ENCODE results near the gene PLXNA2. TPM values are rescaled to one million over a fixed set of nuclear protein-coding genes. Genes with fewer than 3 reads are reported as not detected.

Gene PLXNA2
- total RNA-seq, 1 donor from 2014 or later: 14.1 TPM

GRCh38 chr1:207997486-207998268, 246.5 kb downstream of the PLXNA2 start:
- Histone ChIP-seq H3K9me3 (ENCODE audit: control insufficient read depth in 3 of 3, low read length in 3 of 3) (no peaks in the 10 kb centered on the region), H3K9ac (ENCODE audit: low read depth in 1 of 3, low read length in 3 of 3) (no peak overlapping the region), H3K4me3 (ENCODE audit: low read length in 3 of 3) (no peak overlapping the region), H3K36me3 (ENCODE audit: control insufficient read depth in 3 of 3, insufficient read depth in 3 of 3, low read length in 3 of 3) (no peaks in the 10 kb centered on the region), H3K27me3 (ENCODE audit: control insufficient read depth in 3 of 3, insufficient read depth in 3 of 3, low read length in 3 of 3) (peaks cover 0 to 6% (median 2%) of the 10 kb centered on the region in 3 donors), H3K4me1 (ENCODE audit: control insufficient read depth in 3 of 3, insufficient read depth in 3 of 3, low read length in 3 of 3) (peaks cover 0 to 5% (median 4%) of the 10 kb centered on the region in 3 donors), H3K27ac (ENCODE audit: low read depth, low read length) (no peak overlapping the region)

- no peak overlapping the region for H3K27ac ChIP-seq (ENCODE audit: low read depth, low read length)
- no peak overlapping the region for H3K4me3 ChIP-seq (ENCODE audit: low read length in 3 of 3)
- H3K27me3 ChIP-seq (ENCODE audit: control insufficient read depth in 3 of 3, insufficient read depth in 3 of 3, low read length in 3 of 3): no peaks in the 10 kb centered on the region
- H3K4me1 ChIP-seq (ENCODE audit: control insufficient read depth in 3 of 3, insufficient read depth in 3 of 3, low read length in 3 of 3): peaks cover 0 to 5% (median 4%) of the 10 kb centered on the region in 3 donors
- no peak overlapping the region for H3K9ac ChIP-seq (ENCODE audit: low read depth in 1 of 3, low read length in 3 of 3)
- H3K9me3 ChIP-seq (ENCODE audit: control insufficient read depth in 3 of 3, low read length in 3 of 3): no peaks in the 10 kb centered on the region
- H3K36me3 ChIP-seq (ENCODE audit: control insufficient read depth in 3 of 3, insufficient read depth in 3 of 3, low read length in 3 of 3): no peaks in the 10 kb centered on the region
Observed at GRCh38 chr1:207996636-207997035, 247.5 kb downstream of the PLXNA2 start.

- no peaks in the 10 kb centered on the region for H3K36me3 ChIP-seq (ENCODE audit: control insufficient read depth in 3 of 3, insufficient read depth in 3 of 3, low read length in 3 of 3)
Observed at GRCh38 chr1:207995576-207995975, 248.6 kb downstream of the PLXNA2 start.

GRCh38 chr1:207993477-207994445, 250.4 kb downstream of the PLXNA2 start:
- no peak overlapping the region for H3K27ac ChIP-seq (ENCODE audit: low read depth, low read length)
- H3K27me3 ChIP-seq (ENCODE audit: control insufficient read depth in 3 of 3, insufficient read depth in 3 of 3, low read length in 3 of 3): peaks cover 3 to 4% (median 4%) of the 10 kb centered on the region in 3 donors
- H3K4me3 ChIP-seq (ENCODE audit: low read length in 3 of 3): no peak overlapping the region
- H3K36me3 ChIP-seq (ENCODE audit: control insufficient read depth in 3 of 3, insufficient read depth in 3 of 3, low read length in 3 of 3): no peaks in the 10 kb centered on the region
- H3K9ac ChIP-seq (ENCODE audit: low read depth in 1 of 3, low read length in 3 of 3): no peak overlapping the region
- peaks cover 0 to 5% (median 4%) of the 10 kb centered on the region in 3 donors for H3K4me1 ChIP-seq (ENCODE audit: control insufficient read depth in 3 of 3, insufficient read depth in 3 of 3, low read length in 3 of 3)
- H3K9me3 ChIP-seq (ENCODE audit: control insufficient read depth in 3 of 3, low read length in 3 of 3): no peaks in the 10 kb centered on the region

More at GRCh38 chr1:207995576-207995975, 248.6 kb downstream of the PLXNA2 start:
- H3K4me1 ChIP-seq (ENCODE audit: control insufficient read depth in 3 of 3, insufficient read depth in 3 of 3, low read length in 3 of 3): peaks cover 0 to 5% (median 4%) of the 10 kb centered on the region in 3 donors
- H3K27ac ChIP-seq (ENCODE audit: low read depth, low read length): no peak overlapping the region
- no peak overlapping the region for H3K9ac ChIP-seq (ENCODE audit: low read depth in 1 of 3, low read length in 3 of 3)
- no peak overlapping the region for H3K4me3 ChIP-seq (ENCODE audit: low read length in 3 of 3)
- H3K9me3 ChIP-seq (ENCODE audit: control insufficient read depth in 3 of 3, low read length in 3 of 3): no peaks in the 10 kb centered on the region
- H3K27me3 ChIP-seq (ENCODE audit: control insufficient read depth in 3 of 3, insufficient read depth in 3 of 3, low read length in 3 of 3): peaks cover 2 to 4% (median 3%) of the 10 kb centered on the region in 3 donors

- Histone ChIP-seq H3K27me3 (ENCODE audit: control insufficient read depth in 3 of 3, insufficient read depth in 3 of 3, low read length in 3 of 3) (peaks cover 3 to 4% (median 4%) of the 10 kb centered on the region in 3 donors), H3K27ac (ENCODE audit: low read depth, low read length) (no peak overlapping the region), H3K9me3 (ENCODE audit: control insufficient read depth in 3 of 3, low read length in 3 of 3) (no peaks in the 10 kb centered on the region), H3K9ac (ENCODE audit: low read depth in 1 of 3, low read length in 3 of 3) (no peak overlapping the region), H3K4me3 (ENCODE audit: low read length in 3 of 3) (no peak overlapping the region), H3K4me1 (ENCODE audit: control insufficient read depth in 3 of 3, insufficient read depth in 3 of 3, low read length in 3 of 3) (peaks cover 0 to 4% (median 3%) of the 10 kb centered on the region in 3 donors), H3K36me3 (ENCODE audit: control insufficient read depth in 3 of 3, insufficient read depth in 3 of 3, low read length in 3 of 3) (no peaks in the 10 kb centered on the region)
Observed at GRCh38 chr1:207992677-207993236, 251.4 kb downstream of the PLXNA2 start.

GRCh38 chr1:207991583-207992026, 252.6 kb downstream of the PLXNA2 start:
- Histone ChIP-seq H3K4me3 (ENCODE audit: low read length in 3 of 3) (no peak overlapping the region), H3K36me3 (ENCODE audit: control insufficient read depth in 3 of 3, insufficient read depth in 3 of 3, low read length in 3 of 3) (no peaks in the 10 kb centered on the region), H3K9ac (ENCODE audit: low read depth in 1 of 3, low read length in 3 of 3) (no peak overlapping the region), H3K27me3 (ENCODE audit: control insufficient read depth in 3 of 3, insufficient read depth in 3 of 3, low read length in 3 of 3) (peaks cover 3 to 4% (median 4%) of the 10 kb centered on the region in 3 donors), H3K27ac (ENCODE audit: low read depth, low read length) (no peak overlapping the region), H3K4me1 (ENCODE audit: control insufficient read depth in 3 of 3, insufficient read depth in 3 of 3, low read length in 3 of 3) (no peaks in the 10 kb centered on the region), H3K9me3 (ENCODE audit: control insufficient read depth in 3 of 3, low read length in 3 of 3) (no peaks in the 10 kb centered on the region)

GRCh38 chr1:207990876-207991582, 253.2 kb downstream of the PLXNA2 start:
- no peak overlapping the region for H3K4me3 ChIP-seq (ENCODE audit: low read length in 3 of 3)
- no peaks in the 10 kb centered on the region for H3K9me3 ChIP-seq (ENCODE audit: control insufficient read depth in 3 of 3, low read length in 3 of 3)
- H3K4me1 ChIP-seq (ENCODE audit: control insufficient read depth in 3 of 3, insufficient read depth in 3 of 3, low read length in 3 of 3): no peaks in the 10 kb centered on the region
- no peak overlapping the region for H3K27ac ChIP-seq (ENCODE audit: low read depth, low read length)
- H3K9ac ChIP-seq (ENCODE audit: low read depth in 1 of 3, low read length in 3 of 3): no peak overlapping the region
- peaks cover 3 to 4% (median 4%) of the 10 kb centered on the region in 3 donors for H3K27me3 ChIP-seq (ENCODE audit: control insufficient read depth in 3 of 3, insufficient read depth in 3 of 3, low read length in 3 of 3)
- H3K36me3 ChIP-seq (ENCODE audit: control insufficient read depth in 3 of 3, insufficient read depth in 3 of 3, low read length in 3 of 3): no peaks in the 10 kb centered on the region

GRCh38 chr1:207990455-207990854, 253.7 kb downstream of the PLXNA2 start:
- Histone ChIP-seq H3K4me3 (ENCODE audit: low read length in 3 of 3) (no peak overlapping the region), H3K9me3 (ENCODE audit: control insufficient read depth in 3 of 3, low read length in 3 of 3) (no peaks in the 10 kb centered on the region), H3K4me1 (ENCODE audit: control insufficient read depth in 3 of 3, insufficient read depth in 3 of 3, low read length in 3 of 3) (no peaks in the 10 kb centered on the region), H3K27me3 (ENCODE audit: control insufficient read depth in 3 of 3, insufficient read depth in 3 of 3, low read length in 3 of 3) (peaks cover 3 to 4% (median 4%) of the 10 kb centered on the region in 3 donors), H3K9ac (ENCODE audit: low read depth in 1 of 3, low read length in 3 of 3) (no peak overlapping the region), H3K27ac (ENCODE audit: low read depth, low read length) (no peak overlapping the region), H3K36me3 (ENCODE audit: control insufficient read depth in 3 of 3, insufficient read depth in 3 of 3, low read length in 3 of 3) (no peaks in the 10 kb centered on the region)

All from skeletal muscle tissue (tissue), 4 donors.